ENCODE data around the gene ECHS1.

DNA sequence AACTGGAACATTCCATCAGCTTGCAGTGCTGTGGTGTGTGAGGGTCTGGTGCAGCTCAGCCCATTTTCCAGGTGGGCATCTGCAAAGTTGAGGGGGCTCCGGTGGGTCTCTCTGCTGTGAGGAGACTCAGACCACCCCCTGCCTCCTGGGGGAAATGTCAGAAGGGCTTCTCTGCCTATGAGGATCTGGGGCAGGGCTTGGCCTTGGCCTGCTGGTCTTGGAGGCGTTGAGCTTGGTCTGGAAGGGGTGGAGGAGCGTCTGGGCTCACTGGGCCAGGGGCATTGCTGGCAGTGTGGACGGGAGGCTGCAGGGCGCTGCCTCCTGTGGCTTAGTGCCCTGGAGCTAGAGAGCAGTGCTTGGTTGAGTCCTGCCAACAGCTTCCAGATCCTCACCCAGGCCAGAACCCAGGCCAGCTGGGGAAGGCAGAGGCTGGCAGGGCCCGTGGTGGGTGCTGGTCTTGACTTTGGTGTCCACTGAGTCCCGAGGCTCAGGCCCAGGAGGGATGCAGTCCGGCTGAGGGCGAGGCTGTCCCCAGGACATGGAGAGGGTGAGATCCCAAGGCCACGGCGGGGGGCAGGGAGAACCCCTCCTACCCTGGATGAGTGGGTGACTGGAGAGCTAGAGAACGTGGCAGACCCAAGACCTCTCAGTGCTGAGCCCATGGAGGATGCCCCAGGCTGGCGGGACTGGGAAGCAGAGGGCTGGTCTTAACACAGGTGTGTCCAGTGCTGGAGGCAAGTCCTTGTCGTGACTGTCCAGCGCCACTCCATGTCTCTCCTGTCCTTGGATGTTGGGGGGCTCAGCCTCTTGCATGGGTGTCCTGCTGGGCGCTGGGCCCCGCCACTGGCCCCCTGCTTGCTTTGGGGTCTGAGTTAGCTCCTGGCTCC lies 48.4 kb upstream of the ECHS1 start:
- TF ChIP-seq, protein P1, sequence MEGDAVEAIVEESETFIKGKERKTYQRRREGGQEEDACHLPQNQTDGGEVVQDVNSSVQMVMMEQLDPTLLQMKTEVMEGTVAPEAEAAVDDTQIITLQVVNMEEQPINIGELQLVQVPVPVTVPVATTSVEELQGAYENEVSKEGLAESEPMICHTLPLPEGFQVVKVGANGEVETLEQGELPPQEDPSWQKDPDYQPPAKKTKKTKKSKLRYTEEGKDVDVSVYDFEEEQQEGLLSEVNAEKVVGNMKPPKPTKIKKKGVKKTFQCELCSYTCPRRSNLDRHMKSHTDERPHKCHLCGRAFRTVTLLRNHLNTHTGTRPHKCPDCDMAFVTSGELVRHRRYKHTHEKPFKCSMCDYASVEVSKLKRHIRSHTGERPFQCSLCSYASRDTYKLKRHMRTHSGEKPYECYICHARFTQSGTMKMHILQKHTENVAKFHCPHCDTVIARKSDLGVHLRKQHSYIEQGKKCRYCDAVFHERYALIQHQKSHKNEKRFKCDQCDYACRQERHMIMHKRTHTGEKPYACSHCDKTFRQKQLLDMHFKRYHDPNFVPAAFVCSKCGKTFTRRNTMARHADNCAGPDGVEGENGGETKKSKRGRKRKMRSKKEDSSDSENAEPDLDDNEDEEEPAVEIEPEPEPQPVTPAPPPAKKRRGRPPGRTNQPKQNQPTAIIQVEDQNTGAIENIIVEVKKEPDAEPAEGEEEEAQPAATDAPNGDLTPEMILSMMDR (IDR thresholded peaks at IDR 0.05): no peak
- no peak for TF ChIP-seq POLR2A (IDR thresholded peaks at IDR 0.05)
